Osteoblast (primary cell): Measurements from ENCODE around the gene PARP3. TPM values are rescaled to one million over a fixed set of nuclear protein-coding genes. Genes with fewer than 3 reads are reported as not detected.
"Not testable (repeated sequence)": the region's sequence is repeated elsewhere in the genome, so short reads cannot be mapped to it uniquely, and the experiment has no call there.

Experiments used
- DNase-seq: peaks from one replicate; pipeline ENCODE4 v3.0.0; 2011; ENCODE audit warnings: low spot score, mixed read lengths; ENCODE audit not compliant: insufficient read length; ENCODE audit errors: missing footprints
- H2AFZ ChIP-seq: 2 replicates; pipeline ENCODE4 v1.6.0; 2011; ENCODE audit warnings: mild to moderate bottlenecking, low read length
- H3K27ac ChIP-seq: 2 replicates; pipeline ENCODE4 v1.5.1; 2011; ENCODE audit warnings: mild to moderate bottlenecking, low read depth, low read length, moderate library complexity
- H3K27me3 ChIP-seq: 2 replicates; pipeline ENCODE4 v1.6.0; 2012; ENCODE audit warnings: mild to moderate bottlenecking, control low read depth, inconsistent platforms, low read length, moderate library complexity; ENCODE audit not compliant: insufficient read depth
- H3K36me3 ChIP-seq: 2 replicates; pipeline ENCODE4 v1.5.1; 2011; ENCODE audit warnings: mild to moderate bottlenecking, low read length, control low read depth, moderate library complexity; ENCODE audit not compliant: insufficient read depth
- H3K4me1 ChIP-seq: 2 replicates; pipeline ENCODE4 v1.5.1; 2011; ENCODE audit warnings: mild to moderate bottlenecking, low read length, control low read depth, moderate library complexity; ENCODE audit not compliant: insufficient read depth
- H3K4me2 ChIP-seq: 2 replicates; pipeline ENCODE4 v1.6.0; 2011; ENCODE audit warnings: mild to moderate bottlenecking, low read length; ENCODE audit not compliant: insufficient read depth
- H3K4me3 ChIP-seq: fragments of 200-600 bp; sonication (generic); 3 replicates; pipeline ENCODE4 v1.5.1; 2012; ENCODE audit warnings: mild to moderate bottlenecking, low read length, inconsistent platforms; ENCODE audit not compliant: insufficient read depth
- H3K79me2 ChIP-seq: 2 replicates; pipeline ENCODE4 v1.6.0; 2012; ENCODE audit warnings: mild to moderate bottlenecking, low read length, control low read depth, inconsistent platforms; ENCODE audit not compliant: insufficient read depth
- H3K9me3 ChIP-seq: 2 replicates; pipeline ENCODE4 v1.5.1; 2011; ENCODE audit warnings: low read depth, low read length, control low read depth
- H4K20me1 ChIP-seq: 2 replicates; pipeline ENCODE4 v1.6.0; 2012; ENCODE audit warnings: mild to moderate bottlenecking, low read length, control low read depth; ENCODE audit not compliant: insufficient read depth
- total RNA-seq: library from RNA; depleted of rRNA; stranded (reverse); fragments of >200 nt; gene quantifications from 2 replicates; pipeline ENCODE4 v1.2.3, GENCODE V29; 2012
- TF ChIP-seq, protein P1 (sequence below): IDR thresholded peaks from 2 replicates; pipeline ENCODE4 v1.5.1; 2011; ENCODE audit warnings: mild to moderate bottlenecking, low read depth, low read length, moderate library complexity; ENCODE audit errors: extremely low read depth

PARP3 gene
- total RNA-seq, 1 donor, result 46.0 TPM

GRCh38 chr3:51986010-51986947 lies 44.1 kb downstream of the PARP3 start:
- H3K4me3 ChIP-seq, result no peak overlapping the region
- peaks cover 17% of the 10 kb centered on the region for H3K79me2 ChIP-seq
- peaks cover 22% of the 10 kb centered on the region for H3K4me1 ChIP-seq
- no peaks in the 10 kb centered on the region for H3K27me3 ChIP-seq
- H3K9me3 ChIP-seq, result no peaks in the 10 kb centered on the region
- H3K4me2 ChIP-seq, result no peak overlapping the region
- H4K20me1 ChIP-seq, result peaks cover 8% of the 10 kb centered on the region
- TF ChIP-seq, protein P1, sequence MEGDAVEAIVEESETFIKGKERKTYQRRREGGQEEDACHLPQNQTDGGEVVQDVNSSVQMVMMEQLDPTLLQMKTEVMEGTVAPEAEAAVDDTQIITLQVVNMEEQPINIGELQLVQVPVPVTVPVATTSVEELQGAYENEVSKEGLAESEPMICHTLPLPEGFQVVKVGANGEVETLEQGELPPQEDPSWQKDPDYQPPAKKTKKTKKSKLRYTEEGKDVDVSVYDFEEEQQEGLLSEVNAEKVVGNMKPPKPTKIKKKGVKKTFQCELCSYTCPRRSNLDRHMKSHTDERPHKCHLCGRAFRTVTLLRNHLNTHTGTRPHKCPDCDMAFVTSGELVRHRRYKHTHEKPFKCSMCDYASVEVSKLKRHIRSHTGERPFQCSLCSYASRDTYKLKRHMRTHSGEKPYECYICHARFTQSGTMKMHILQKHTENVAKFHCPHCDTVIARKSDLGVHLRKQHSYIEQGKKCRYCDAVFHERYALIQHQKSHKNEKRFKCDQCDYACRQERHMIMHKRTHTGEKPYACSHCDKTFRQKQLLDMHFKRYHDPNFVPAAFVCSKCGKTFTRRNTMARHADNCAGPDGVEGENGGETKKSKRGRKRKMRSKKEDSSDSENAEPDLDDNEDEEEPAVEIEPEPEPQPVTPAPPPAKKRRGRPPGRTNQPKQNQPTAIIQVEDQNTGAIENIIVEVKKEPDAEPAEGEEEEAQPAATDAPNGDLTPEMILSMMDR, result no peak
- no peak overlapping the region for H2AFZ ChIP-seq
- no peak overlapping the region for H3K27ac ChIP-seq
- H3K36me3 ChIP-seq, result peaks cover under 1% of the 10 kb centered on the region
- DNase-seq, result peak; percentile 79

DNA sequence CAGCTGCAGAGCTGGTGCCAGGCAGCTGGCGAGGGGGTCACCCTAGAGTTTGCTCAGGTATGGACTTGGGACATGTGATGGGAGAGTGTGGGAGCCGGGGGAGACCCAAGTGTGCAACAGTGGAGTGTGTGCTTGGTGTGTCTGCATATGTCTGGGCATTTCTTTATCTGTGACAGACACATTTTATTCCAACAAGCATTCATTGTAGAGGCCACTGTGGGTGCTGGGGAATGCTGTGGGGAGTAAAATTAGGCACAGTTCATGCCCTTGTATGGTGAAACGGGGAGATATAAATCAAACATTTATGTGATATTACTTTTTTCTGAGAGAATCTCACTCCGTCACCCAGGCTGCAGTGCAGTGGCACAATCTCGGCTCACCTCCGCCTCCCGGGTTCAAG lies 45.4 kb downstream of the PARP3 start:
- Histone ChIP-seq H3K4me1 (peaks cover 16% of the 10 kb centered on the region), H4K20me1 (peaks cover 5% of the 10 kb centered on the region), H3K36me3 (peaks cover 13% of the 10 kb centered on the region), H3K27me3 (no peaks in the 10 kb centered on the region), H3K27ac (no peak overlapping the region), H2AFZ (no peak overlapping the region), H3K4me2 (no peak overlapping the region), H3K9me3 (no peaks in the 10 kb centered on the region), H3K4me3 (no peak overlapping the region), H3K79me2 (peaks cover 16% of the 10 kb centered on the region)
- no peak for DNase-seq
- TF ChIP-seq, protein P1, result no peak

DNA sequence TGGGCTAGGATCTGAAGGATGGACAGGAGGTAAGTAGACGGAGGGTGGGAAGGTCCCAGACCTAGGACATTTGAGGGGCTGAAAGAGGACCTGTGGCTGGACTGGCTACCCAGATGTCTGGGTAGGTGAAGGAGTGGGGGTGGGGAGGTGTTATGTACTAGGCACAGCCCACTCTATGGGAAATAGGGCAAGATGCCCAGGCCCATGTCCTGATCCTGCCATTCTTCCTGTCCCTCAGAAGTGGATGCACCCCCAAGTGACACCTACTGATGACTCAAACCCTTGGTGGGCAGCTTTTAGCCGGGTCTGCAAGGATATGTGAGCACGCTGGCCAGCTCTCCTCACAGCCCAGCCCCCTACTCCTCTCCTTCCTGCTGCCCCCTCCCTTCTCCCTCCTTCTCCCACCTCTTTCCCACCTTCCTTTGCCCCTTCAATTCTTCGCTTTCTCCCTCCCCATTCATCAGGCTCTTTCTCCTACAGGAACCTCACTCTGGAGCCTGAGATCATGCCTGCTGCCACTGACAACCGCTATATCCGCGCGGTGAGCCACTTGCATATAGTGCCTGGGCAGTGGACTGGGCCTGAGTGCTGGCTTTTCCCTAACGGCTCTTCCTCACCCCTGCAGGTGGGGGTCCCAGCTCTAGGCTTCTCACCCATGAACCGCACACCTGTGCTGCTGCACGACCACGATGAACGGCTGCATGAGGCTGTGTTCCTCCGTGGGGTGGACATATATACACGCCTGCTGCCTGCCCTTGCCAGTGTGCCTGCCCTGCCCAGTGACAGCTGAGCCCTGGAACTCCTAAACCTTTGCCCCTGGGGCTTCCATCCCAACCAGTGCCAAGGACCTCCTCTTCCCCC lies 46.4 kb downstream of the PARP3 start:
- peaks cover 7% of the 10 kb centered on the region for H4K20me1 ChIP-seq
- TF ChIP-seq, protein P1, result no peak
- H3K4me2 ChIP-seq, result no peak overlapping the region
- H3K27ac ChIP-seq, result no peak overlapping the region
- no peak overlapping the region for H2AFZ ChIP-seq
- no peaks in the 10 kb centered on the region for H3K9me3 ChIP-seq
- peaks cover 14% of the 10 kb centered on the region for H3K4me1 ChIP-seq
- H3K36me3 ChIP-seq, result peaks cover 18% of the 10 kb centered on the region
- H3K27me3 ChIP-seq, result no peaks in the 10 kb centered on the region
- no peak overlapping the region for H3K4me3 ChIP-seq
- DNase-seq, result no peak
- peaks cover 17% of the 10 kb centered on the region for H3K79me2 ChIP-seq

GRCh38 chr3:51990501-51990971 lies 48.4 kb downstream of the PARP3 start:
- DNase-seq, result not testable (repeated sequence)
- peaks cover 32% of the 10 kb centered on the region for H3K36me3 ChIP-seq

More at GRCh38 chr3:51990501-51990971, 48.4 kb downstream of the PARP3 start:
- not testable (repeated sequence) for H3K27ac ChIP-seq, H3K9me3 ChIP-seq, H3K27me3 ChIP-seq, H3K4me3 ChIP-seq, H2AFZ ChIP-seq, H3K4me2 ChIP-seq
- peaks cover 18% of the 10 kb centered on the region for H4K20me1 ChIP-seq
- peaks cover 16% of the 10 kb centered on the region for H3K4me1 ChIP-seq
- H3K79me2 ChIP-seq, result peaks cover 27% of the 10 kb centered on the region
